Hepatocyte (in vitro differentiated cells): ENCODE measurements around the gene ARL3. TPM values are rescaled to one million over a fixed set of nuclear protein-coding genes. Genes with fewer than 3 reads are reported as not detected.

Experiments
- DNase-seq: peaks from one replicate; pipeline ENCODE4 v3.0.0-alpha.2; 2016; ENCODE audit warnings: low spot score
- H2AFZ ChIP-seq: fragments of 200-600 bp; sonication (generic); 2 replicates; pipeline ENCODE4 v1.6.0; 2016; ENCODE audit warnings: antibody characterized with exemption, mild to moderate bottlenecking
- H3K27ac ChIP-seq: fragments of 200-600 bp; sonication (generic); 2 replicates; pipeline ENCODE4 v1.5.1; 2016; ENCODE audit warnings: mild to moderate bottlenecking
- H3K27me3 ChIP-seq: fragments of 200-600 bp; sonication (generic); 2 replicates; pipeline ENCODE4 v1.6.1; 2016
- H3K36me3 ChIP-seq: fragments of 200-600 bp; sonication (generic); replicated peaks from 2 replicates; pipeline ENCODE4 v1.5.1; 2016; ENCODE audit warnings: low read depth; ENCODE audit not compliant: insufficient read depth
- H3K4me1 ChIP-seq: fragments of 200-600 bp; sonication (generic); 2 replicates; pipeline ENCODE4 v1.5.1; 2016; ENCODE audit warnings: mild to moderate bottlenecking, moderate library complexity; ENCODE audit not compliant: insufficient read depth
- H3K4me2 ChIP-seq: fragments of 200-600 bp; sonication (generic); 2 replicates; pipeline ENCODE4 v1.6.0; 2016
- H3K4me3 ChIP-seq: fragments of 200-600 bp; sonication (generic); 2 replicates; pipeline ENCODE4 v1.5.1; 2016; ENCODE audit warnings: mild to moderate bottlenecking
- H3K79me2 ChIP-seq: fragments of 200-600 bp; sonication (generic); 2 replicates; pipeline ENCODE4 v1.6.0; 2017; ENCODE audit warnings: mild to moderate bottlenecking
- H3K9me2 ChIP-seq: fragments of 200-600 bp; sonication (generic); replicated peaks from 2 replicates; pipeline ENCODE4 v1.6.0; 2017; ENCODE audit warnings: mild to moderate bottlenecking; ENCODE audit not compliant: insufficient read depth
- H3K9me3 ChIP-seq: fragments of 200-600 bp; sonication (generic); 2 replicates; pipeline ENCODE4 v1.5.1; 2016; ENCODE audit warnings: low read depth, mild to moderate bottlenecking
- H4K20me1 ChIP-seq: fragments of 200-600 bp; sonication (generic); 2 replicates; pipeline ENCODE4 v1.6.0; 2016; ENCODE audit warnings: mild to moderate bottlenecking; ENCODE audit not compliant: insufficient read depth, poor library complexity, severe bottlenecking
- EZH2 ChIP-seq: fragments of 200-600 bp; sonication (generic); IDR thresholded peaks from 2 replicates; pipeline ENCODE4 v1.6.1; 2016; ENCODE audit warnings: antibody characterized with exemption, mild to moderate bottlenecking, borderline replicate concordance
- EZH2phosphoT487 ChIP-seq: fragments of 200-600 bp; sonication (generic); IDR thresholded peaks from one replicate; pipeline ENCODE4 v1.6.1; 2018; ENCODE audit warnings: antibody characterized with exemption, mild to moderate bottlenecking, low read depth, moderate library complexity; ENCODE audit not compliant: unreplicated experiment, severe bottlenecking
- WGBS: methylation state at CpG from one replicate; pipeline ENCODE4 v1.1.6; 2016; ENCODE audit warnings: low lambda C conversion rate; ENCODE audit errors: missing lambda C conversion rate; 5-methylcytosine and 5-hydroxymethylcytosine counted together
- polyA plus RNA-seq: library from polyadenylated mRNA; unstranded; fragments of >200 nt; fragmentation: Nextera tagmentation; extraction: Ambion mirVana; gene quantifications from 2 replicates; pipeline ENCODE4 v1.2.1, GENCODE V29; 2016
- total RNA-seq: library from RNA; depleted of rRNA; stranded (reverse); fragments of >200 nt; gene quantifications from 2 replicates; pipeline ENCODE4 v1.2.3, GENCODE V29; 2014
- TF ChIP-seq, protein P1 (sequence below): fragments of 200-600 bp; sonication (generic); IDR thresholded peaks from 2 replicates; pipeline ENCODE4 v1.5.1; 2016; ENCODE audit warnings: antibody characterized with exemption, mild to moderate bottlenecking; ENCODE audit not compliant: poor library complexity

Gene ARL3, protein sequence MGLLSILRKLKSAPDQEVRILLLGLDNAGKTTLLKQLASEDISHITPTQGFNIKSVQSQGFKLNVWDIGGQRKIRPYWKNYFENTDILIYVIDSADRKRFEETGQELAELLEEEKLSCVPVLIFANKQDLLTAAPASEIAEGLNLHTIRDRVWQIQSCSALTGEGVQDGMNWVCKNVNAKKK
- total RNA-seq (6.4 and 9.6 TPM in 2 replicates), polyA plus RNA-seq (16.5 and 18.5 TPM in 2 replicates)

DNA sequence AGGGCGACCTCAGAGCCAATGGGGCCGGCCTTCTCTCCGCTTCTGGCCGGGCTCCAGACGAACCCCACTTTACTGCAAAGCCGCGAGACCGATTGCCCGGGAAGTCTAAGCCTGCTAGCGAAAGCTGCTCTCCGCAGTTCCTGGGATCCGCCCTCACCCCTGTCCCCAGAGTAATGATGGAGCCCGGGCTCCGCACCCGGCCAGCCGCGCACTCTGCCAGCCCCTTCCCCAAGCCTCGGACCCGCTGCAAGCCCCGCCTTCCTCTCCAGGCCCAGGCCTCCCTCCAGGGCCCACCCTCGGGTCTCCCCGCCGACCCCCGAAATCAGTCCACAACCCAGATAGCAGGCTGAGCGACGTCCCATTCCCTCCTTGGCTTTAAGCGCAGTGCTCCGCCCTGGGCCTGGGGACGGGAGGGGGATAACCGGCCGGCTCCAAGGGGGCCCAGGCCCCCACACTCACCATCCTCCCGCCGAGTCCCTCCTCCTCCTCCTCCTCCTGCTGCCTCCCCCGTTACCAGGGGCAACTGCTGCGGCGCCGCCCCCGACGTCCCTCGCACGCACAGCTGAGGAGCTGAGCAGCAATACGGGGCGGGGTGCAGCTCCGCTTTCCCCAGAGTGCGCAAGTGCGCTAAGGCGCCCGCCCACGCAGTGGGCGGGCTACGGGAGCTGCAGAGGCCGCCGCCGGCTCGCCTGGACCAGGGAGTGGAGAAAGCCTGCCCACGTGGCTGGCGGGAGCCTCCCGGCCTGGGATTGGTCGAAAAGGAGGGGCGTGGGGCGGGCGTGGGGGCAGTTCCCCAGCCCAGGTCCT lies at the start of gene ARL3:
Gene ARL3 (minus strand): TSS at position 584 of the 807 bp plus-strand sequence. CDS start 122 bp downstream, at position 462.
- H3K36me3 ChIP-seq, result no peaks in the 10 kb centered on the region
- peak within 1 kb of the TSS; percentile 85 for H3K4me3 ChIP-seq
- peak within 1 kb of the TSS; percentile 95 for H3K27ac ChIP-seq
- peaks cover 59% of the 10 kb centered on the region for H3K79me2 ChIP-seq
- peaks cover 23% of the 10 kb centered on the region for H3K4me1 ChIP-seq
- H3K9me3 ChIP-seq, result no peaks in the 10 kb centered on the region
- H4K20me1 ChIP-seq, result no peaks in the 10 kb centered on the region
- TF ChIP-seq EZH2 (no peak), EZH2phosphoT487 (no peak)
- TF ChIP-seq, protein P1, sequence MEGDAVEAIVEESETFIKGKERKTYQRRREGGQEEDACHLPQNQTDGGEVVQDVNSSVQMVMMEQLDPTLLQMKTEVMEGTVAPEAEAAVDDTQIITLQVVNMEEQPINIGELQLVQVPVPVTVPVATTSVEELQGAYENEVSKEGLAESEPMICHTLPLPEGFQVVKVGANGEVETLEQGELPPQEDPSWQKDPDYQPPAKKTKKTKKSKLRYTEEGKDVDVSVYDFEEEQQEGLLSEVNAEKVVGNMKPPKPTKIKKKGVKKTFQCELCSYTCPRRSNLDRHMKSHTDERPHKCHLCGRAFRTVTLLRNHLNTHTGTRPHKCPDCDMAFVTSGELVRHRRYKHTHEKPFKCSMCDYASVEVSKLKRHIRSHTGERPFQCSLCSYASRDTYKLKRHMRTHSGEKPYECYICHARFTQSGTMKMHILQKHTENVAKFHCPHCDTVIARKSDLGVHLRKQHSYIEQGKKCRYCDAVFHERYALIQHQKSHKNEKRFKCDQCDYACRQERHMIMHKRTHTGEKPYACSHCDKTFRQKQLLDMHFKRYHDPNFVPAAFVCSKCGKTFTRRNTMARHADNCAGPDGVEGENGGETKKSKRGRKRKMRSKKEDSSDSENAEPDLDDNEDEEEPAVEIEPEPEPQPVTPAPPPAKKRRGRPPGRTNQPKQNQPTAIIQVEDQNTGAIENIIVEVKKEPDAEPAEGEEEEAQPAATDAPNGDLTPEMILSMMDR, result peak; percentile 20
- no peaks in the 10 kb centered on the region for H3K9me2 ChIP-seq
- peak within 1 kb of the TSS; percentile 91 for H3K4me2 ChIP-seq
- 1% methylated on average over 35 of the region's 62 CpGs for WGBS
- DNase-seq, result peak; percentile 100
- H3K27me3 ChIP-seq, result no peaks in the 10 kb centered on the region
- peak within 1 kb of the TSS; percentile 34 for H2AFZ ChIP-seq

DNA sequence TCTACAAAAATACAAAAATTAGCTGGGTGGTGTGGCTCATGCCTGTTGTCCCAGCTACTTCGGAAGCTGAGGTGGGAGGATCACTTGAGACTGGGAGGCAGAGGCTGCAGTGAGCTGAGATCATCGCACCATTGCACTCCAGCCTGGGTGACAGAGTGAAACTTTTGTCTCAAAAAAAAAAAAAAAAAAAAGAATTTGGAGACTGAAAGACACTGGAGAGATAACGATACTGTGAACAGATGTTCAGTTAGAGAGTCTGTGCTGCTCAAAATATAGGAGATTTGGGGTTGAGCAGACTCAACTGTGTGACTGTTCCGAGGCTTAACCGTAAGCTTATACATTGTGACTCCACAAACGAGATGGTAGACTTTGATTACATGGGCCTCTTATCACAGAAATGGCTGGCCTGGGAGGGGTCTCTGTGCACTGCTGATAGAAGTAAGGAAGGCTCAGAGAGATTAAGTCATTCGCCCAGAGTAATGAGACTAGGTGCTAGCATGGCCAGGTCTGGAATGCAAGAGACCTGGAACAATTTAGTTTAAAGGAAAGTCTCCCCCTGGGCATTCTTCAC lies 48.9 kb upstream of the ARL3 start:
- no peak overlapping the region for H3K4me3 ChIP-seq
- peak overlapping the region; percentile 71 for H3K27ac ChIP-seq
- TF ChIP-seq, protein P1, result no peak
- TF ChIP-seq EZH2 (no peak), EZH2phosphoT487 (no peak)
- no peak overlapping the region for H3K4me2 ChIP-seq
- WGBS, result 62% methylated on average over 7 of the region's 7 CpGs
- H3K4me1 ChIP-seq, result peaks cover 28% of the 10 kb centered on the region
- H3K9me2 ChIP-seq, result no peaks in the 10 kb centered on the region
- H3K79me2 ChIP-seq, result peaks cover 71% of the 10 kb centered on the region
- H2AFZ ChIP-seq, result no peak overlapping the region
- DNase-seq, result no peak
- no peaks in the 10 kb centered on the region for H3K36me3 ChIP-seq
- no peaks in the 10 kb centered on the region for H3K9me3 ChIP-seq
- no peaks in the 10 kb centered on the region for H3K27me3 ChIP-seq
- no peaks in the 10 kb centered on the region for H4K20me1 ChIP-seq

DNA sequence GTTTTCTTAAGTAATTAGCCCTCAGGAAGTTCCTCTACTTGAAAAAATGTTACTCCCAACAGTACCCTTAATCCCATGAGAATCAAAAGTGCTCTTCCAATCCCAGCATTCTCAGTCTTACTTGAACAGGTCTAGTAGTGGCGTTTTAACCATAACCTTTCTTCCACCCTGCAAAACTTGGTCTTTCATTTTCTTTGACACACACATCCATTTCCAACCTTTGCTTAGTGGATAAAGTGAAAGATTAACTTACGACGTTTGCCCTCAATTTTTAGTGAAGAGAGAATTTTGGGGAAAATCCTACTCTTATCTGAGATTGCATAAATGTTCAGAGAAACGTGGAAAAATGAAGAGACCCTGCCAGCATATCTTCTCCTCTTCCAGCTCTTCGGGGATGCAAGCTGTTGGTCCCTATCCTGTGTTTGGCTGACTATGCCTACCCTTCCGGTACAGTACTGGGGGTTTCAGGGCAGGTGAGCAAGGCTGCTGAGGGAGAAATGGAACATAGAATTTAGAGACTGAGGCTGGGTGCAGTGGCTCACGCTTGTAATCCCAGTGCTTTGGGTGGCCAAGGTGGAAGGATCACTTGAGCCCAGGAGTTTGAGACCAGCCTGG lies 48.3 kb upstream of the ARL3 start:
- TF ChIP-seq, protein P1, result no peak
- no peak for TF ChIP-seq EZH2
- TF ChIP-seq EZH2phosphoT487, result no peak
- no peaks in the 10 kb centered on the region for H3K36me3 ChIP-seq
- WGBS, result 71% methylated on average over 7 of the region's 7 CpGs
- H3K9me3 ChIP-seq, result no peaks in the 10 kb centered on the region
- no peaks in the 10 kb centered on the region for H3K9me2 ChIP-seq
- H3K4me2 ChIP-seq, result no peak overlapping the region
- no peaks in the 10 kb centered on the region for H3K27me3 ChIP-seq
- H3K27ac ChIP-seq, result no peak overlapping the region
- H4K20me1 ChIP-seq, result no peaks in the 10 kb centered on the region
- no peak overlapping the region for H3K4me3 ChIP-seq
- H3K79me2 ChIP-seq, result peaks cover 68% of the 10 kb centered on the region
- no peak for DNase-seq
- peaks cover 28% of the 10 kb centered on the region for H3K4me1 ChIP-seq
- H2AFZ ChIP-seq, result no peak overlapping the region
